ENCODE data around the gene TRIP11.

TRIP11 gene

DNA sequence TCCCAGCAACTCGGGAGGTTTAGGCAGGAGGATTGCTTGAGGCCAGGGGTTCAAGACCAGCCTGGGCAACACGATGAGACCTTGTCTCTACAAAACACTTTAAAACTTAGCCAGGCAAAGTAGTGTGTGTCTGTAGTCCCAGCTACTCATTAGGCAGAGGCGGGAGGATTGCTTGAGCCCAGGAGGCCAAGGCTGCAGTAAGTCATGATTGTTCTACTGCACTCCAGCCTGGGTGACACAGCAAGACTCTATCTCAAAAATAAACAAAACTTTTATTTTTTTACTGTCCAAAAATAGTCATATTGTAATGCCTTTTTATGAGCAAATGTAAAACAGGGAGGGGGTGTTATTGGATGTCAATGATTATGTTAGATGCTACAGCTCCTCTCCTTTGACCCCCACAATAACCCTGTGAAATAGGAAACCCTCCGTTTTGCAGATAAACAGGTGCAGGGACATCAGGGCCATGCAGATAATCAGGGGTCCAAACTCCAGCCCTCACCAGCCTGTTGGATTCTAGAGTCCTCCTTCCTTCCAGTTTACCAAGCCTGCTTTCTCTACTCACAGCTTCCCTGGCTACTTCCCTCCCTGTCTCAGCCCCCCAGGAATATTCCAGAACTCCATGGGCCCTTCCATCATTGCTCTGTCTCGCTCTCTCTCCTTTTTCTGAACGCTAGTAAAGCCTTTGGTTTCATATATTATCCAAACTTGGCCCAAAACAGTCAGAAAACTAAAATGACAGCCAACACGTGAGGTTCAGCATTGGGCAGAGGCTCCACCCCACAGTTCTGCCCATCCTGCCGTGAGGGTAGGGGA, 86.5 kb downstream of the TRIP11 start:
- no peak for DNase-seq

- no peak for DNase-seq
These were observed 92.2 kb downstream of the TRIP11 start, which contains the start of gene FBLN5 for GRCh38 chr14:91947475-91948184. FBLN5 (minus strand) TSS chr14:91947694; CDS start chr14:91947229, 465 bp downstream.

- DNase-seq, result no peak
These were observed 93.0 kb downstream of the TRIP11 start for GRCh38 chr14:91946622-91947474.

DNA sequence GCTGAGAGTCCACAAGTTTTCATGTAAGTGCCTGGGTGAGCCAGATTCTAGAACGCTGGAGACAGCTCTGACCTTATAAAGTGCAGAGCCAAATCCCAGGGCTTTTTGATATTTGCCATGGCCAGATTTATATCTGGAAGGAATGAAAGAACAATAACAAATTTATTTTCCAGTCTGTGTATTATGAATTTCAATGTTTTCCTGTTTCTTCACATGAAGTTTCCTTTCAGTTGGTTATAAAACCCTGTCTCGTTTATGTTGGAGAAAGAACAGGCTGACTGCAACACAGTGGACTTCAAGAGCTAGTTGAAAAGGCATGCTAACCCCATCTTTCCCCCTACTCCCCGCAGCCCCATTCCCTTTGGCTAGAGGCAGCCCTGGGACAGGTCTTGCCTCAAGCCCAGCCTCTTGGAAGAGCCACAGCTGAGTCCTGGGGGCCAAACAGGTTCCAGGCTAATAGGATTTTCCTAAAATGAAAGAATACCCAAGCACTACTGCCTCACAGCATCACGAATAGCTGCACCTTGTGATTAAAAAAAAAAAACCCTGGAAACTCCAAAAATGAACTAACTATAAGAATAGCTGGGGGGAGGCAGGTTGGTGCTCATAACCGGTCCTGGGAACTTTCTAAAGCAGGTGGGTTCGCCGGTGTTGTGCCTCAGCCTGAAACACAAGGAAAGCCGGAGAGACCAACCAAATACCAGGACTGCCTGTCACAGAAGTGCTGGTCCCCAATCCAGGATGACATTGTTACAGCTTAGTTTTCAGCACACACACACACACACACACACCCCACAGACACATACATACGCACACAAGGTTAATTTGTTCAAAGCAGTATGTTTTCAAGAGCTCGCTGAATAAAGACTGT, 93.9 kb downstream of the TRIP11 start:
- DNase-seq, result no peak

DNA sequence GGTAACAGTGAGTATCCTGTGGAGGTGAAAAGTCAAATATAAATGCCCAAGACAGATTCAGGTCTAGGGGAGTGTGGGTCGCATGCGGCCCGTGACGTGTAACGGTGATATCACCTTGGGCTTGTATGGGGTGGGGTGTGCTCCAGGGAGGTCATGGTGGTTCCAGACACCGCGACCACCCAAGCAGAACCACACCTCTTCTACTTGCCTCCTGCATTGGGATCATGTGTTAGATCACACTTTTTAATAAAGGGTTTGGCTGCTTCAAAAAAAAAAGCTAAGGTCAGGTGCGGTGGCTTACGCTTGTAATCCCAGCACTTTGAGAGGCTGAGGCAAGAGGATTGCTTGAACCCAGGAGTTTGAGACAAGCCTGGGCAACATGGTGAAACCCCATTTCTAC, 96.9 kb downstream of the TRIP11 start:
- no peak for DNase-seq

- no peak for DNase-seq
These were observed 97.7 kb downstream of the TRIP11 start for GRCh38 chr14:91942128-91942527.

GRCh38 chr14:91940209-91940608, 99.7 kb downstream of the TRIP11 start:
- DNase-seq, result no peak

- DNase-seq, result no peak
These were observed 104.3 kb downstream of the TRIP11 start for GRCh38 chr14:91935586-91935985.

DNA sequence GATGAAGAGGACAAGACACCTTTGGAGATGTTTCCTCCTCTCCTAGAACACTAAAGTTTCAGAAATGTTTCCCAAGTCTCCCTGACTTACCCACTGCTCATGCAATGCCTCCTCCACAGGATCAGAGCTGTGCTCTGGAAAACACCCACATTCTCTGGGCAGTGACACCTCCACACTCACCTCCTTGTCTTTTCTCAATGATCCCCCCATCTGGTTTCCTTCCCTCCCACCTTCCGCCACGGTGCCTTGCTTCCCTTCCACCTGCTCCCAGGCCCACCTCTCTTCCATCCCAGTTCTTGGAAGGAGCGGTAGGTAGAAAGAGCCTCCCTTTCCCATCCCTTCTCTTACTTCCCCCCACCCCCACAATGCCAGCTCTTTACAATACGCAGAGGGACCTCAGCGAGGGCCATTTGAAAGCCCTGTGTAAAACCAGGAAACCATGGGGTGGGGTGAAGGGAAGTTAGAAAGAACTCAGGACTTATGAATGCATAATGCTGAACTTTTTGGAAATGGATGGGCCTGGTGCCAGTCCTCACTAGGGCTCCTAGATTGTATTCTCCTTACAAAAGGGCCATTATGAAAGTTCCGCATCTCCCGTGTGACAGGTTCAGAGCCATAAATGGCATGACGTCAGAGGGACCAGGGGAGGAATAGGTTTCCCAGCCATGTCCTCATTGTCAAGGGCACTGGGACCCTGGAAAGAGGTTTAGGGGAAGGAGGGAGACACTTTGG, 105.1 kb downstream of the TRIP11 start:
- no peak for DNase-seq

- no peak for DNase-seq
These were observed 108.3 kb downstream of the TRIP11 start for GRCh38 chr14:91931478-91932088.

DNA sequence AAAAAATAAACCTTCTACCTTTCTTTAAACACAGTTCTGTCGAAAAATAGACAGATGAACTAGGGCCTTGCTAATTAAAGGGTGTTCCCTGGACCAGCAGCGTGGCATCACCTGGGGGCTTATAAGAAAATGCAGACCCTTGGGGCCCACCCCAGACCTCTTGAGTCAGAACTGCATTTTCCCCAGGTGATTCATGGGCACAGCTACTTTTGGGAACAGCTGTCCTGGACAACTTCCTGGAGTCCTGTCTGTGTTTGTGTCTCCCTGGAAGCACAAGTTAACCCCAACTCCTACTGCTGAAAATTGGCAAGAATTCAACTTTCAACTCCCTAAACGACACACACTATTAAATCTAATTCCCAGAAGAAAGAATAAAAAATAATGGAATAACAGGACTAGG, 110.2 kb downstream of the TRIP11 start:
- no peak for DNase-seq

DNA sequence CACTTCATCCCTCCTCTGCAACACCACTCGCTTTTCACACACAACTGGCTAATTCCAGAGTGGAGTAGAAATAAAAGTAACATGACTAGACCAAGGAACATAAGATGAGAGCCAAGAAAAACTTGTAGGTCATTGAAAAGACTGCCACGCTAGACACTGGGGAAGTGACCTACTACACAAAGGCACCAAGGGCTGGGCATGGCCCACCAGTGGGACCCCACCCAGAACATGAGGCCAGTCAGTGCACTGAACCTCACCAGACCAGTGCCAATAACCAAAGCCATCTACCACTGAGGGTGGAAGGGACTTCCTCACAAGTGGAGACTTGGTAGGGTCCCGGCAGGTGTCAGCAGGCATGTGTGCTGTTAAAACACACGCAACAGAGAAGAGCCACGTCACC, 112.1 kb downstream of the TRIP11 start:
- DNase-seq, result no peak

DNA sequence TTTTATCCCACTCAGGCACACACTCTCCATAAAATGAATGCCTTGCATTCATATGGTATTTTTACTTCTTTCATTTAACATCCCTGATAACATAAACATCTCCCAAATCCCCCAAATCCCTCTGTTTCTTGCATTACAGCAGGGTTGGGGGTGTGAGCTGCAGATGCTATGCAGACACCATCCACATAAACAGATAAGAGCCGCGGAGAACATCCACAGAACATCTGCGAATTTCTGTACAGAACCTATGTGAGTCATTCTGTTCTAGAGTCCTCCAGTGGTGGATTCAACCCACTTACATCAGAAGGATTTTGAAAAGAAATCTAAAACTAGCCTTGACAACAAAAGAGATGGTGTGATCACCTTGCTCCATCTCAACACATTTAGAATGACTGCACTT, 112.7 kb downstream of the TRIP11 start:
- no peak for DNase-seq

DNA sequence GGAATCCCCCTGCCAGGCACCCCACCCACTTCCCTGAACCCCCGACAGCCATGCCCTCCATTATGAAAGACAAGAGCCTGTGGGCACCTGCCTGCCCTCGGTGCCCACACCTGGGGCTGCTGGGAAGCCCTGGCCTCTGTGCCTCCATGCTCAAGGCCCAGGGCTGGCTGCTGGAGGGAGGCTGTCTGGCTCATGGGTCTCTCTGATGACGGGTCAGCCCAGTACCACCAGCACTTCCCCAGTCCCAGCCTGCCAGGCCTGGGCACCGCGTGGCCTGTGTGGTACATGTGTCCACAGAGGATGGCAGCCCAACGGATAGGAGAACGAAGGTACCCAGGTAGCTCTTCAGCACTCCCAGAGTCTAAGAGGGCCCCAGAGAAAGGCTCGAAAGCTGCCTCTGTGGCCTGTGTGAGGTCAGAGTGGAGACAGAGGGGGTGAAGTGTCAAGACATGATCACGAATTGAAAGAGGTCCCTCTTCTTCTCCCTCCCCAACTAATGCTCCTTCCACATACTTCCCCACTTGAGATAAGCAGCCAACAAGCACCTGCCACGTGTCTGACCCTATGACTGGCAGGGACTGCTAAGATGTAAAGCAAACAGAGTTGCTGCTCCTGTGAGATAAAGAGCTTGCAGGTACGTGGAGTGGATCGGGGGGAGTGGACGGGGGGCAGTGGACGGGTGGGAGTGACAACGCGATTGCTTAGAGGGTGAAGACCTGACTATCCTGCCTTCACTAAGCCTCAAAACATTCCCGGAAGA, 113.5 kb downstream of the TRIP11 start:
- no peak for DNase-seq

- DNase-seq, result no peak
These were observed 114.1 kb downstream of the TRIP11 start for GRCh38 chr14:91925727-91926121.

DNA sequence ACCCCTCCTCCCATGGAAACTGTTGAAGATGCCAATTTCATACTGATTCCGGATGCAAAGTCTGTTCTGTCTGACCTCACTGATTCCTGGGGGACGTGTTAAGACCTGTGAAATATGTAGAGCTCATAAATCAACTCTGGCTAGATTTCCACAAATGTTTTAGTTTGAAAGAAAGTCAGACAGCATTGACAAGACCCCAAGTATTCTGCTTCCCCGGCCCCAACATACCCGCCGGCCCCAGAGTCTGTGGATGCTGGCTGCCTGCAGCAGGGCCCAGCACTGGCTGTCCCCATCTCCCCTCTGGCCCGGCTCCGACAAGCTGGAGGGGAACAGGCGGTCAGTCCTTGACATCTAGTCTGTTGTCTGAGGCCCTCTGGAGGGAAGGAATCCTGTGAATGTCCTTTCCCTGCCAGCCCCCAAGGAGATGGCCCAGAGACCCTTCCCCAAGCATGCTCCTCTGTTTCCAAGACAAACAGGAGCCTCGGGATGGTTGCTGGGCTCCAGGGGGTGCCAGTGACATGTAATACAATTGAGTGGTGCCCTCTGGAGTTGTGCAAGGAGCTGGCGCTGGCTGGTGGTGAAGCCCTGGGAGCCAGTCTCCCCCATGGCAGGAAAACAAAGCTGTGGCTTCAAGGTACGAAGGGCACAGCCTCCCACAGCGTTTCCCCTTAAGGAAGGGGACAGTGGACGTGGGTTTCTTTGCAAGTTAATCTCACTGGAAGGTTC, 114.7 kb downstream of the TRIP11 start:
- no peak for DNase-seq

DNA sequence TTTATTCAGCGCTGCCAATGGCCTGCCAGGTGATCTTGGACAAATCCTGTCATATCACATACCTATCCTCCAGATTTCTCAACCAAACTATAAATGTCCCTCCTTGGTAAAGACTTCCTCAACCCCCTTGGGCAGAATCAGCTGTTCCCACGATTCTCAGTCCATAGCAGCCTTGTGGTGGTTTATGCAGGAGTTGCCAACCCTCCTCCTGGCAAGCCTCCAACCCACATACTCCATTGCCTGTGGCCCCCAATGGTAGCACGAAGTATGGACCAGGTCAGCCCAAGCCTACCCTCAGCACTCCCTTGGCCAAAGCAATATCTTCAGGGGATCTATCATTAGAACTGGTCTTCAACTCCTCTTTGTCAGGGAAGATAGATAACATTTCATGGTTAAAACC, 119.3 kb downstream of the TRIP11 start:
- no peak for DNase-seq

GRCh38 chr14:91919814-91920213, 120.0 kb downstream of the TRIP11 start:
- DNase-seq, result no peak

- no peak for DNase-seq
These were observed 121.5 kb downstream of the TRIP11 start for GRCh38 chr14:91918186-91918883.
